GM18858 (cell line): Measurements from ENCODE around the gene HOXA11.

ENCODE experiments used
- ATAC-seq: cut with Tn5 transposase; IDR thresholded peaks from one replicate; pipeline ENCODE4 v1.9.1; 2021; ENCODE audit not compliant: unreplicated experiment

The HOXA11 gene

GRCh38 chr7:27207348-27207985 is 22.4 kb upstream of the HOXA11 start:
- no peak for ATAC-seq

GRCh38 chr7:27205325-27206280 is 20.6 kb upstream of the HOXA11 start:
- no peak for ATAC-seq

- no peak for ATAC-seq
Observed at GRCh38 chr7:27204851-27205322, 19.9 kb upstream of the HOXA11 start.

GRCh38 chr7:27203964-27204594 is 19.0 kb upstream of the HOXA11 start:
- no peak for ATAC-seq

GRCh38 chr7:27203365-27203953 is 18.4 kb upstream of the HOXA11 start:
- ATAC-seq = no peak

- no peak for ATAC-seq
Observed at GRCh38 chr7:27202862-27203134, 17.8 kb upstream of the HOXA11 start.

GRCh38 chr7:27202018-27202861 is 17.2 kb upstream of the HOXA11 start:
- no peak for ATAC-seq

- ATAC-seq = no peak
Observed at GRCh38 chr7:27201580-27202017, 16.6 kb upstream of the HOXA11 start.

GRCh38 chr7:27200761-27201579 is 15.9 kb upstream of the HOXA11 start:
- no peak for ATAC-seq

GRCh38 chr7:27199849-27200760 is 15.1 kb upstream of the HOXA11 start, which contains the start of gene HOXA13:
Gene HOXA13, minus strand, starts transcription at chr7:27200091. Its CDS starts 14 bp downstream, at chr7:27200077.
- no peak for ATAC-seq

- ATAC-seq = no peak
Observed at GRCh38 chr7:27198871-27199801, 14.1 kb upstream of the HOXA11 start.

GRCh38 chr7:27198138-27198841 is 13.3 kb upstream of the HOXA11 start:
- no peak for ATAC-seq

- ATAC-seq = no peak
Observed at GRCh38 chr7:27197137-27198042, 12.4 kb upstream of the HOXA11 start.

GRCh38 chr7:27196287-27196767 is 11.3 kb upstream of the HOXA11 start:
- no peak for ATAC-seq

- ATAC-seq = no peak
Observed at GRCh38 chr7:27194686-27195379, 9.8 kb upstream of the HOXA11 start.
